Measurements from ENCODE around the gene KCNJ9.

The KCNJ9 gene

GRCh38 chr1:160053548-160054365, 27.6 kb upstream of the KCNJ9 start:
- H3K23ac ChIP-seq (ENCODE audit: low read length) = no peak overlapping the region
- H2AFZ ChIP-seq (ENCODE audit: insufficient read depth, low read length, poor library complexity) = no peak overlapping the region
- DNase-seq = peak in 1 of 2 donors; percentile 9
- H3K4me2 ChIP-seq (ENCODE audit: low read length) = no peak overlapping the region
- H3K18ac ChIP-seq (ENCODE audit: low read length) = no peak overlapping the region
- no peak overlapping the region for H3K27ac ChIP-seq (ENCODE audit: low read depth, low read length)
- H2BK120ac ChIP-seq (ENCODE audit: insufficient read depth, low read length, poor library complexity) = no peak overlapping the region
- H4K8ac ChIP-seq (ENCODE audit: low read depth, low read length) = no peak overlapping the region
- no peak overlapping the region for H3K9ac ChIP-seq (ENCODE audit: low read length)
- no peak overlapping the region for H4K12ac ChIP-seq (ENCODE audit: low read depth, low read length)
- H2BK12ac ChIP-seq (ENCODE audit: low read length) = no peak overlapping the region
- H3K36me3 ChIP-seq (ENCODE audit: control insufficient read depth in 1 of 2, insufficient read depth in 2 of 2, low read length in 2 of 2) = no peaks in the 10 kb centered on the region
- no peak overlapping the region for H3K4me3 ChIP-seq (ENCODE audit: low read depth, low read length)
- H3K79me1 ChIP-seq (ENCODE audit: low read length) = no peaks in the 10 kb centered on the region
- no peak overlapping the region for H3K4ac ChIP-seq (ENCODE audit: low read depth, low read length)
- H3K9me3 ChIP-seq (ENCODE audit: insufficient read depth, low read depth, low read length) = no peaks in the 10 kb centered on the region
- no peaks in the 10 kb centered on the region for H3K4me1 ChIP-seq (ENCODE audit: control insufficient read depth in 1 of 2, insufficient read depth in 2 of 2, low read length in 2 of 2)
- no peaks in the 10 kb centered on the region for H3K27me3 ChIP-seq (ENCODE audit: insufficient read depth, low read length)
- no peak overlapping the region for H4K91ac ChIP-seq (ENCODE audit: low read depth, low read length)
- no peak overlapping the region for H2BK5ac ChIP-seq (ENCODE audit: low read depth, low read length, poor library complexity)
- no peaks in the 10 kb centered on the region for H3K79me2 ChIP-seq (ENCODE audit: control insufficient read depth, insufficient read depth, low read length, poor library complexity)
- no peak overlapping the region for H2AK5ac ChIP-seq (ENCODE audit: low read length)
- no CpG with 5 or more reads among the region's 7 CpGs for WGBS (ENCODE audit: extremely low coverage, insufficient coverage, insufficient read length)
- H3K14ac ChIP-seq (ENCODE audit: low read length) = no peak overlapping the region

DNA sequence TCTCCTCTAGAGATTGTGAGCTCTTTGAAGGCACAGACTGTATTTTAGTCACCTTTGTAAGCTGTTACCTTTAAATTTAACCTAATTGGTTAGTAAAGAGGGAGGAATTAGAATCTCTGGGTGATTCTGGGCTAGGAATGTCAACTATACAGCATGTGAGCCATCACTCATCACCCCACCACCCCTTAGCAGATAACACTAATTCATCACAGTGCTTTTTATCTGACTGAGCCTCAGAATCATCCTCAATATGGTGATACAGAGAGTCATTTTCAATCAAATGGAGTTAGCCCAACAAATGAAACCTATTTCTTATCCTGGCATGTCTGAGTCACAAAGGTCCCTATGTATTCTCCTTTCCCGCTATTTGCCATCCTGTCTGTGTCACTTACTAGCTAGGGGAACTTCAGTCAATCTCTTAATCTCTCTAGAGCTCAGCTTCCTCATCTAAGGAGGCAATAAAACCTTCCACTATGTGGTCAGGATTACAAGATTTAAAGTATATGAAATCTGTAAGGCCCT, 24.6 kb upstream of the KCNJ9 start:
- H3K4ac ChIP-seq (ENCODE audit: low read depth, low read length) = no peak overlapping the region
- H4K8ac ChIP-seq (ENCODE audit: low read depth, low read length) = no peak overlapping the region
- H3K18ac ChIP-seq (ENCODE audit: low read length) = no peak overlapping the region
- H2BK12ac ChIP-seq (ENCODE audit: low read length) = no peak overlapping the region
- no peak overlapping the region for H3K4me2 ChIP-seq (ENCODE audit: low read length)
- no peak overlapping the region for H3K14ac ChIP-seq (ENCODE audit: low read length)
- H3K27ac ChIP-seq (ENCODE audit: low read depth, low read length) = no peak overlapping the region
- H4K12ac ChIP-seq (ENCODE audit: low read depth, low read length) = no peak overlapping the region
- H3K36me3 ChIP-seq (ENCODE audit: control insufficient read depth in 1 of 2, insufficient read depth in 2 of 2, low read length in 2 of 2) = no peaks in the 10 kb centered on the region
- H3K79me1 ChIP-seq (ENCODE audit: low read length) = no peaks in the 10 kb centered on the region
- no peak overlapping the region for H3K9ac ChIP-seq (ENCODE audit: low read length)
- no peak overlapping the region for H4K91ac ChIP-seq (ENCODE audit: low read depth, low read length)
- H2BK5ac ChIP-seq (ENCODE audit: low read depth, low read length, poor library complexity) = no peak overlapping the region
- H3K79me2 ChIP-seq (ENCODE audit: control insufficient read depth, insufficient read depth, low read length, poor library complexity) = no peaks in the 10 kb centered on the region
- WGBS (ENCODE audit: extremely low coverage, insufficient coverage, insufficient read length) = no CpG with 5 or more reads among the region's 1 CpG
- H2AFZ ChIP-seq (ENCODE audit: insufficient read depth, low read length, poor library complexity) = no peak overlapping the region
- no peak overlapping the region for H3K23ac ChIP-seq (ENCODE audit: low read length)
- H3K9me3 ChIP-seq (ENCODE audit: insufficient read depth, low read depth, low read length) = no peaks in the 10 kb centered on the region
- H2BK120ac ChIP-seq (ENCODE audit: insufficient read depth, low read length, poor library complexity) = no peak overlapping the region
- no peak overlapping the region for H3K4me3 ChIP-seq (ENCODE audit: low read depth, low read length)
- DNase-seq = no peak
- H3K4me1 ChIP-seq (ENCODE audit: control insufficient read depth in 1 of 2, insufficient read depth in 2 of 2, low read length in 2 of 2) = peaks cover 0 to 3% of the 10 kb centered on the region in 2 experiments
- no peaks in the 10 kb centered on the region for H3K27me3 ChIP-seq (ENCODE audit: insufficient read depth, low read length)
- no peak overlapping the region for H2AK5ac ChIP-seq (ENCODE audit: low read length)

- Histone ChIP-seq H2AFZ (ENCODE audit: insufficient read depth, low read length, poor library complexity) (no peak overlapping the region), H3K4me2 (ENCODE audit: low read length) (no peak overlapping the region), H3K27ac (ENCODE audit: low read depth, low read length) (no peak overlapping the region), H3K79me1 (ENCODE audit: low read length) (no peaks in the 10 kb centered on the region), H3K4ac (ENCODE audit: low read depth, low read length) (no peak overlapping the region), H3K9ac (ENCODE audit: low read length) (no peak overlapping the region), H2AK5ac (ENCODE audit: low read length) (no peak overlapping the region), H2BK5ac (ENCODE audit: low read depth, low read length, poor library complexity) (no peak overlapping the region), H4K91ac (ENCODE audit: low read depth, low read length) (no peak overlapping the region), H4K8ac (ENCODE audit: low read depth, low read length) (no peak overlapping the region), H4K12ac (ENCODE audit: low read depth, low read length) (no peak overlapping the region), H3K79me2 (ENCODE audit: control insufficient read depth, insufficient read depth, low read length, poor library complexity) (no peaks in the 10 kb centered on the region), H3K27me3 (ENCODE audit: insufficient read depth, low read length) (no peaks in the 10 kb centered on the region), H3K4me1 (ENCODE audit: control insufficient read depth in 1 of 2, insufficient read depth in 2 of 2, low read length in 2 of 2) (peaks cover 0 to 5% of the 10 kb centered on the region in 2 experiments), H2BK120ac (ENCODE audit: insufficient read depth, low read length, poor library complexity) (no peak overlapping the region), H3K18ac (ENCODE audit: low read length) (no peak overlapping the region), H3K14ac (ENCODE audit: low read length) (no peak overlapping the region), H3K9me3 (ENCODE audit: insufficient read depth, low read depth, low read length) (peaks cover 2% of the 10 kb centered on the region), H3K36me3 (ENCODE audit: control insufficient read depth in 1 of 2, insufficient read depth in 2 of 2, low read length in 2 of 2) (no peaks in the 10 kb centered on the region), H2BK12ac (ENCODE audit: low read length) (no peak overlapping the region), H3K23ac (ENCODE audit: low read length) (no peak overlapping the region), H3K4me3 (ENCODE audit: low read depth, low read length) (no peak overlapping the region)
- peak in 1 of 2 donors; percentile 6 for DNase-seq
- no CpG with 5 or more reads among the region's 2 CpGs for WGBS (ENCODE audit: extremely low coverage, insufficient coverage, insufficient read length)
Observed at GRCh38 chr1:160058087-160058486, 23.3 kb upstream of the KCNJ9 start.

DNA sequence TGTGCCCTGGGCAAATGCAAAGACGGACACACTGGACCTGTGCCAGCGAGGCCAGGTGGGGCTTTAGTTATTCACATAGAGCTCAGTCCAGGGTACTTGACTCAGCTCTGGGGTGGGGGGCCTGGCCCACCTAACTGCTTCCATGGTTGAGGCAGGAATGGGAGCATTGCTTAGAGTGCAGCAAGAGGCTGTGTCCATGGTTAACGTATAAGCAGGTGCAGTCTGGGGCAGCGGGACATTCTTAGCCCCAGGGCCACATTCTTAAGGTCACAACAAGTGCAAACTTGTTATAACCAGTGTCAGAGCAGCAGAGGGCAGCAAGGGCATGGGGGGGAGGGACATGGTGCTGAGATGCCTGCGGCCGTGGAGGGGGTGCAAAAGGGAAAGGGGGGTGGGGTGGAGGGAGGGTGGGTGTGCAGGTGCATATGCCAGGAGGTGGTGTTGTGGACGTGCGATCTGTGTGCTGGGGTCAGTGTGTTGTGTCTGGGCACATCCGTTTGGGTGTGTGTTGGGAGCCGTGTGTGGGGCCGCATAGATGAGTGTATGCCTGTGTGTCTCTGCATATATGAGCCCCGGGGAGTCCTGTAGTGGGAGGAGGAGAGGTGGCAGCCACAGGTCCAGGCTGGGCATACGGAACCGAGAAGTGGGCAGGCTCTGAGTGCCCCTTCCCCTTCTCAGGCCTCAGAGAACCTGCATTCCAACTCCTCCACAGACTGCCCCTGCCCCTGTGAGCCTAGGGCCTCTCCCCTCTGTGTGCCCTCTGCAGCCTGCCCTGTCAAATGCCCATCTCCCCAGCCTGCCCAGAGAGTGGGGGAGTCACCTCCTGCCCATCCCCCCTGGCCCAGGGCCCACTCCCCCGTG, 19.7 kb upstream of the KCNJ9 start:
- no peak overlapping the region for H3K4me2 ChIP-seq (ENCODE audit: low read length)
- H2BK120ac ChIP-seq (ENCODE audit: insufficient read depth, low read length, poor library complexity) = no peak overlapping the region
- whole genome bisulfite sequencing (ENCODE audit: extremely low coverage, insufficient coverage, insufficient read length) = no CpG with 5 or more reads among the region's 15 CpGs
- peaks cover 5 to 12% of the 10 kb centered on the region in 2 experiments for H3K4me1 ChIP-seq (ENCODE audit: control insufficient read depth in 1 of 2, insufficient read depth in 2 of 2, low read length in 2 of 2)
- no peak for DNase-seq
- H3K4me3 ChIP-seq (ENCODE audit: low read depth, low read length) = no peak overlapping the region
- no peak overlapping the region for H3K4ac ChIP-seq (ENCODE audit: low read depth, low read length)
- no peak overlapping the region for H2BK5ac ChIP-seq (ENCODE audit: low read depth, low read length, poor library complexity)
- no peaks in the 10 kb centered on the region for H3K79me2 ChIP-seq (ENCODE audit: control insufficient read depth, insufficient read depth, low read length, poor library complexity)
- H4K12ac ChIP-seq (ENCODE audit: low read depth, low read length) = no peak overlapping the region
- no peak overlapping the region for H2AFZ ChIP-seq (ENCODE audit: insufficient read depth, low read length, poor library complexity)
- no peak overlapping the region for H4K8ac ChIP-seq (ENCODE audit: low read depth, low read length)
- H4K91ac ChIP-seq (ENCODE audit: low read depth, low read length) = no peak overlapping the region
- H3K36me3 ChIP-seq (ENCODE audit: control insufficient read depth in 1 of 2, insufficient read depth in 2 of 2, low read length in 2 of 2) = no peaks in the 10 kb centered on the region
- H3K9ac ChIP-seq (ENCODE audit: low read length) = no peak overlapping the region
- no peaks in the 10 kb centered on the region for H3K27me3 ChIP-seq (ENCODE audit: insufficient read depth, low read length)
- H3K23ac ChIP-seq (ENCODE audit: low read length) = no peak overlapping the region
- peaks cover 2% of the 10 kb centered on the region for H3K9me3 ChIP-seq (ENCODE audit: insufficient read depth, low read depth, low read length)
- H3K27ac ChIP-seq (ENCODE audit: low read depth, low read length) = no peak overlapping the region
- H2BK12ac ChIP-seq (ENCODE audit: low read length) = no peak overlapping the region
- H3K79me1 ChIP-seq (ENCODE audit: low read length) = no peaks in the 10 kb centered on the region
- no peak overlapping the region for H2AK5ac ChIP-seq (ENCODE audit: low read length)
- no peak overlapping the region for H3K18ac ChIP-seq (ENCODE audit: low read length)
- no peak overlapping the region for H3K14ac ChIP-seq (ENCODE audit: low read length)

All from trophoblast cell (in vitro differentiated cells and primary cell).